HG03064 (cell line): Measurements from ENCODE around the gene NT5E.
A peak's percentile ranks its signal among the peaks of the same experiment; 100 is the strongest.

Experiments used
- ATAC-seq: cut with Tn5 transposase; IDR thresholded peaks from one replicate; pipeline ENCODE4 v1.9.1; 2021; ENCODE audit warnings: low read depth; ENCODE audit not compliant: unreplicated experiment

Gene NT5E

DNA sequence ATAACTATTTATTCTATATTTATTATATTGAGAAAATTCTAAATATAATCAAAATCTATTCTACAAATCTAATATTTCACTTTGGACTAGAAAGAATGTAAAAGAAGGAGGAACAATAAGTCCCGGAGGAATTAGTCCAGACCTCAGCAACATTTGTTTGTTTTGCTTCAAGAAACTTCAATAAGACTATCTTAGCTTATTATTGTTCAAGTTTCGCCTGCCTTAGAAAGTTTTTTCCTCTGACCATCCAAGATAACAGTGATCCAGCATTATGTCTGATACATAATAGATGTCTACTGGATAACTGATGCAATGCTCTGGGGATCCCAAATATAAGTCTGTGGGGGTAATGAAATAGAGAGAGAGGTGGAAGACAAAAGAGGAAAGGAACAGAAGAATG is 28.7 kb upstream of the NT5E start:
- ATAC-seq: no peak

DNA sequence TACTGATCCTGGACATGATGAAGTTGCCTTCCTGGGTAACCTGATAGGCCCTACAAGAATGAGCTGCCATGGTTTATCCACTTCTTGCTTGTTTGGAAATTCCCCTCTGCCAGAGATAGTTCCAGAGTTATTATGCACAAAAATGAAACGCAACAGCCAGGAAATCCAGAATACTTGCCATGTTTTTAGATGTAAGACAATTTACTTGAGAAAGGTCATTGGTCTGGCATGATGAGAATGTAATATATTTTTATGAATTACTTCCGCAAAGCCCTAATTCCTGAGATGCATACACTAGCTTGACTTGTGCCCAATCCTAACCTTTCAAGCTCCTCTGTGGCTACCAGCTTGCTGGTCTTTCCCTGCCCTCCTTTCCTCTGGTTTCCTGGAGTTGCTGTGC is 27.9 kb upstream of the NT5E start:
- ATAC-seq: no peak

DNA sequence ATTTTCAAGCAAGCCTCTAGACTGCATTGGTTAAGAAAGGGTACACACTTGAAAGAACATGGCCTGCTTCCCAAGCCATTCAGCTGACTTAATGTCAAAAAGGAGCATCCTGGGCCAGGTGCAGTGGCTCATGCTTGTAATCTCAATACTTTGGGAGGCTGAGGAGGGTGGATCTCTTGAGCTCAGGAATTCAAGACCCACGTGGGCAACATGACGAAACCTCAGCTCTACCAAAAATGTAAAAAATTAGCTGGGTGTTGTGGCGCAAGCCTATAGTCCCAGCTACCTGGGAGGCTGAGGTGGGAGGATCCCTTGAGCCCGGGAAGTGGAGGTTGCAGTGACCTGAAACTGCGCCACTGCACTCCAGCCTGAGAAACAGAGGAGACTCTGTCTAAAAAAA is 26.9 kb upstream of the NT5E start:
- ATAC-seq: no peak

DNA sequence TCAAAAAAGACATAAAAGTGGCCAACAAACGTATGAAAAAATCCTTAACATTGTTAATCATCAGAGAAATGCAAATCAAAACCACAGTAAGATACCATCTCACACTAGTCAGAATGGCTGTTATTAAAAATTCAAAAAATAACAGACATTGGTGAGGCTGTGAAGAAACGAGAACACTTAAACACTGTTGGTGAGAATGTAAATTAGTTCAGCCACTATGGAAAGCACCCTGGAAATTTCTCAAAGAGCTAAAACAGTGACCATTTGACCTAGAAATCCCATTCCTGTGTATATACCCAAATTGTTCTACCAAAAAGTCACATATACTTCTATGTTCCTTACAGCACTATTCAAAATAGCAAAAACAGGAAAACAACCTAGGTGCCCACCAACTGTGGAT is 24.9 kb upstream of the NT5E start:
- no peak for ATAC-seq

DNA sequence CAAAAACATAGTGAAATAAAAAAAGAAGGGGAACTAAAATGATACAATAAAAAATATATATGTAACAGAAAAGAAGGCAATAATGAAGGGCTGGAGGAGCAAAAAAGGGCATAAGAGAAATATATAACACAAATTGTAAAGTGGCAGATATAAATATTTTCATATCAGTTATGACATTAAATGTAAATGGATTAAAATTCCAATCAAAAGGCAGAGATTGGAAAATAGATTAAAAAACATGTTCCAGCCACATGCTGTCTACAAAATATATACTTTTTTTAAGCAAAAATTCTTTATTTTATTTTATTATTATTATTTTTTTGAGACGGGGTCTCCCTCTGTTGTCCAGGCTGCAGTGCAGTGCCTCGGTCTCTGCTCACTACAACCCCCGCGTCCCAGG is 23.9 kb upstream of the NT5E start:
- ATAC-seq: no peak

DNA sequence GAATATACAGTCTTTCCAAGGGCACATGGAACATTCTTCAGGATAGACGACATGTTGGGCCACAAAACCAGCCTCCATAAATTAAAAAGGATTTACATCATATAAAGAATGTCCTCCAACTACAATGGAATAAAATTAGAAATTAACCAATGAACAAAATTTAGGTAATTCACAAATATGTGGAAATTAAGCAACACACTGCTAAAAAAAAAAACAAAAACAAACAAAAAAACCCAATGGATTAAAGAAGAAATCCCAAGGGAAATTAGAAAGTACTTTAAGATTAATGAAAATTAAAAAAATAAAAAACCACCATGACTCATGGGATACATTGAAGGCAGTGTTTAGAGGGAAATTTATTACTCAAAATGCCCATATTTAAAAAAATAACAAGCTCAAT is 21.4 kb upstream of the NT5E start:
- no peak for ATAC-seq

DNA sequence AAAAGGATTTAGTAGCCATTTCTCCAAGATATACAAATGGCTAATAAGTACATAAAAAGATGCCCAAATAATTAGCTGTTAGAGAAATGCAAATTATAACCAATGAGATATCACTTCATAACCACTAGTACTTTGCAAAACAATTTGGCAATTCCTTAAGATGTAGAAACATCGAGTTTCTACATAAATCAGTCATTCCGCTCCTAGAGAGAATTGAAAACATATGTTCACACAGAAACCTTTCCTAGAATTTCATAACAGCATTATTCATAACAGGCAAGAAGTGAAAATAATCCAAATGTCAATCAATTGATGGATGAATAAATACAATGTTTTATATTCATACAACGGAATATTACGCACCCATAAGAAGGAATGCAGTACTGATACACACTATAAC is 20.5 kb upstream of the NT5E start:
- ATAC-seq: no peak

DNA sequence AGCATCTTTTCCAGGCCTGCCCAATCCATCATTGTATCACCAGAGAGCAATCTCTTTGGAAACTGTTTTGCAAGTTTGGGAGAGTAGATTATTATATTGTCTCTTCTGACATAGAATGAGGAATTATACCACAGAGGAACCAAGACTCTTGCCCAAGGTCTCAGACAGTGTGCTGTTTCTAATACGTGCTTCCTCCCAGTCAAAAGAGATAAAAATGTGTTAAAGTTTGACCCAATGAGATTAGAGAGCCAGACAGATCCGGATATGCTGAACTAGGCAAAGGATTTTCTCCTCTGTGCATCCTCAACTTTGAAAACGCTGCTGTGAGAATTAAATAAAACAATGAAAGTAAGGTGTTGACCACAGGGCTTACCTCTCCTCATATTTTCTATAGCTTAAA is 18.6 kb upstream of the NT5E start:
- no peak for ATAC-seq

DNA sequence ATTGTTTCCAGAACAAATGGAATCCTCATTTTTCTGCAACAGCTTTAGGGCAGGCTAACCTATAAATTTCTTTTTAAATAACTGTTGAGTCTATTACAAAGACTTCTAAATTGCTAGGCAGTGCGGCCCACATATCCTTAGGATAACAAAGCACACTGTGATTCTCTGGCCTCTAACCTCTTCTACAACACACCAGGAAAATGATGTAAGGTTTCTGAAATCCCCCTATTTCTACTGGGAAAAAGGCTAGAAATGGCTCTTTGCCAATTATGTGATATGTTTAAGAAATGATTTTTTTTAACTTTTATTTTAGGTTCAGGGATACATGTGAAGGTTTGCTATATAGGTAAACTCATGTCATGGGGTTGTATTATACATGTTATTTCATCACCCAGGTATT is 17.3 kb upstream of the NT5E start:
- ATAC-seq: no peak

DNA sequence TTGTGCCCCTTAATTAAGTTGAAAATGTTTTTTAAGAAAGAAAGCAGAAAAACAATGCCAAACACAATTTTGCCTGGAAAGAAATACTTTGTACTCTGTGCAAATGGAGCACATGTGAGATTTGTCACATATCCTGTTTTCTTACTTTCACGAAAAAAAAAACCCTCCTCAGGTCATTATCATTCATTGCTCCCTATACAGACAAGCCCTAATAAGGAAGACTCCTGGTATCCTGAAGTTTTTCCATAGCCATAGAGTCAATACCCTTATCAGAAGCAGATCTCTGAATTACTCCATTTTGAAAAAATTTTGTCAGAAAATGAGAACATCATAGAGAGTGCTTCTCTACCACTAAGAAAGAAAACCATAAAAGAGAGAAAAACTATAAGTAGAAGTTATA is 14.0 kb upstream of the NT5E start:
- ATAC-seq: no peak

DNA sequence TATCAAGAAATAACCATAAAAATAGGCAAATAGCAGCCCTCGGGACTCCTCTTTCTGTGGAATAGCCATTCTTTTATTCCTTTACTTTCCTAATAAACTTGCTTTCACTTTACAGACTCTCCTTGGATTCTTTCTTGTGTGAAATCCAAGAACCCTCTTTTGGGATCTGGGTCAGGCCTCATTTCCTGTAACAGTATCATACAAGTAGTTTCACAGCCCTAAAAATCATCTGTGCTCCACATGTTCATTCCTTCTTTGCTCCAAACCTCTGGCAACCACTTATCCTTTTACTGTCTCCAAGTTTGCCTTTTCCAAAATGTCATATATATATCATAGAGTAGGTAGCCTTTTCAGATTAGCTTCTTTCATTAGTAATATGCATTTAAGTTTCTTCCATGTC is 13.5 kb upstream of the NT5E start:
- ATAC-seq: no peak

DNA sequence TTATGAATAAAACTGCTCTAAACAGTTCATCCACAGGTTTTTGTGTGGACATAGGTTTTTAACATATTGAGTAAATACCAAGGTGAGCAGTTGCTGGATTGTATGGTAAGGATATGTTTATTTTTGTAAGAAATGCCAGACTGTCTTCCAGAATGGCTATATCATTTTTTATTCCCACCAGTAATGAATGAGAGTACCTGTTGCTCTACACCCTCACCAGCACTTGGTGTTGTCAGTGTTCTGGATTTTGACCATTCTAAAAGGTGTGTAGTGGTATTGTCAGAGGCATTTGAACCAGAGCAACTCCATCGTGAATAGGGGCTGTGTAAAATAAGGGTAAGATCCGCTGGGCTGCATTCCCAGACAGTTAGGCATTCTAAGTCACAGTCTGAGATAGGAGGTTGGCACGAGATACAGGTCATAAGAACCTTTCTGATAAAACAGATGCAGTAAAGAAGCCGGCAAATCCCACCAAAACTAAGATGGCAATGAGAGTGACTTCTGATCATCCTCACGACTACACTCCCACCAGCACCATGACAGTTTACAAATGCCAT is 12.9 kb upstream of the NT5E start:
- ATAC-seq: no peak

DNA sequence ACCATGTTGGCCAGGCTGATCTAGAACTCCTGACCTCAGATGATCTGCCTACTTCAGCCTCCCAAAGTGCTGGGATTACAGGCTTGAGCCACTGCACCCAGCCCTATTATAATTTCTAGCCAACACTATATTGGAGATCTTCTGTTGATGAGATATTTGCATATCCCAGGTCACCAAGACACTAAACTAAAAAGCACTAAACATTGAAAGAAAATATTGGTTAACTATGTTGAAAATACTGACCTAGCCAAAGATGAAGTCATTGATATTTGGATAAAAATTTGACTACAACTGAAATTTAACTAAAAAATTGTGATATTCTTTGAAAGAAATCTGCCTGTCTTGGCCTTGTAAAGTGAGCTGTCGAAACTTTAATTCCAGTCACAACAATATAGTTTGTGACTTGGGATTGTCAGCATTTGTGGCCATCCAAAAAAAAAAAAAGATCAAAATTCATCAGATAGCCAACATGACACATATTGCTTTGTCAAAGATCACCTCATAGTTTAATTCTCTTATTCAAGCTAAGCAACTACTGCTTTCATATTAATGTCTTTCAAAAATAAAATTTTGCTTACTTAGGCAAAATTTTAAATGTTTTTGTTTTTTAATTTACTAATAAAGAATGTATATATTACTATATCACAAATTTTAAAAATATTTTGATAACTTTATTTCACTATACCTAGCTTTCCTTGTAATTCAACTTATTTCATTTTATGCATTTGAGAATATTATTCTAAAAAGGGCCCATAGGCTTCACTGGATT is 6.3 kb upstream of the NT5E start:
- no peak for ATAC-seq

DNA sequence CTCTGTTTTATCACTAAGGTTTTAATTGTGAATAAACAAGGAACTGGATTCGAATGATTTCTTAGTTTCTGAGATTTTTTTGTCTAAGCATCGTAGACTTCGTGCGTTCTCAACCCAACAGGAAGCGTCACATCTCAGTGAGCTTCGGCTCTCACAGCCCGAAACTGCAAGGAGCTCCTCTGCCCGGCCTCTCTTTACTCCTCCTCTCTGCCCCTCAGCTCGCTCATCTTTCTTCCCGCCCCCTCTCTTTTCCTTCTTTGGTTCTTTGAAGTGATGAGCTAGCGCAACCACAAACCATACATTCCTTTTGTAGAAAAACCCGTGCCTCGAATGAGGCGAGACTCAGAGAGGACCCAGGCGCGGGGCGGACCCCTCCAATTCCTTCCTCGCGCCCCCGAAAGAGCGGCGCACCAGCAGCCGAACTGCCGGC is 480 bp upstream of the NT5E start:
- ATAC-seq: peak; percentile 71

DNA sequence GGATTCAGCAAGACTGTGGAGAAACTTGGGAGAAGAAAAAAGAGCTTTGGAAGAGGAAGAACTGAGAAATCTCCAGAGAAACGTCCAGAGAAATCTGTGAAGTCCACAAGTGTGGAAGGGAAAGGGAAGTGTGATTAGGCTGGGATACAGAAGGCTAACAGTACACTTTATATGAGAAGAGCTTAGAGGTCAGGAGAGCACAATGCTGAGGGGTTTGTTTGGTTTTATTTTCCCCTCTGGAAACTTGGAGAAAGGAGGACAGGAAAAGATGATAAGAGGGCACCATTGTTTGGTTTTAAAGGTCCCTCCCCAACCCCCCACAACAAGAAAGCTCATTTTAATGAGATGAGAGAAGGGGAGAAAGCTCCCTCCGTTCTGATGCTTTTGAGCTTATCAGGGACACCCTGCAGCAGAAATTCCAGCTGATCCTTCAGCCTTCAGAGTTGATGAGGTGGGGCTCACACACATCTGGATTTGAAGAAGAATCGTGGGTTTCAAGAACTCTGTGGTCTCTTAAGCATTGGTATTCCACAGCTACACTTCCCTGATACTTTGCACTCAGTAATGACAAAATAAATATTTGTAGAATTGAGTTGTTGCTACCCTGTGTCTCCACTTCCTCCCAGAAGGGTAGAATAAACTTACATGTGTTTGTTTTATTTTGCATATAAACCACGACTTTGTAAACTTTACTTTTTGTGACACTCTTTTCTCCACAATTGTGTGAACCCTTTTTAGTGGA is 1.9 kb downstream of the NT5E start:
- ATAC-seq: no peak

DNA sequence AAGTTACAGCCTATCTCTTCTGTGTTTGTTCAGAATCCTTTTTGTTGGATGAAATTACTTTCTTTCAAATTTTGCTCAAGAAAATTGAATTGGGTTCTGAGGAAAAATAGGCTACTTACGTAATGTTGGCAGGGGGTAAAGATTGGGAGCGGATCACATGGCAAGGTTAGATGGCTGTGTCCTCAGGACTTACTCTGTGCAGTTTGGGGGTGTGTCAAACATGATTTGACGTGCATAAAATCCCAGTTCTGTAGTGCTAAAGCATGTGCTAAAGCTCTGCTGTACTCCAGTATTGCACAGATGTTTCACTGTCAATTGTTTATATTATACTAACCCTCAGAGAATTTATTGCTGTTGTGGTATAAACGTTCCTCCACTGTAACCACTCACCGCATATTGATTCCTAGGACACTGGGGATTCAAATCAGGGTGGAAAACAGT is 2.6 kb downstream of the NT5E start:
- ATAC-seq: no peak

DNA sequence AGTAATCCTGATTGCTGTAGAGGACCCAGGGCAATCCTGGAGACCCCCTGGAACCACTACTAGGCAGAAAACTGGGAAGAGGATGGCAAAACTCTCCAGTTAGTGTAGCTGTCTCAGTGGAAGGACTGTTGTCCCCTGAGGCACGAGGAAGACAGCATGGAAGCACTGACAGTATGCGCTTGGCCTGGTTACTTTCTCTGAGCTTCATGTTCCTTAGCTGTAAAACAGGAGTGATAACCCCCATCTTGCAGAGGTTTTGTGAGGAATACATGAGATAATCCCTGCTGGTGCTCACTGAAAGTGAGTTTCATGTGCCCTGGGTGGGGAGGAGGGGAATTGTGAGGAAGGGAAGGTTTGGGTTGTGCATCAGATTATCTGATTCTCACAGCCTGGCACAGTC is 3.2 kb downstream of the NT5E start:
- no peak for ATAC-seq

DNA sequence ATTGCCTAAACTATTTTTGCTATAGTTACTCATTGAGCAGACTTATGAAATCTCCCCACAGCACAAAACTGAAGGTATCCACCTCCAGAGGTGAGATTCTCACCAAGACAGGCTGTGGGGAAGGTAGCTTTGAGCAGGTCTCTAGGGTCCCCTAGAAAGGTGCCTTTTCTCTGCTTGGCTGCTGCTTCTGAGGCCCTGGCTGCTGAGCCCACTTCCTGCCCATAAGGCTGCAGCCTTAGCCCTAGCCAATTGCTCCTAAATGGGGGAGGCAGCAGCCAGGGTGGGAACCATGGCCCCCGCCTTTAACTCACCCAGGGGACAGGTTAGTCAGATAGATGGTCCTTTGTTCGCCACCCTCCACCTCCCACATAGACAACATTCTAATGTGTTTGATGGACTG is 3.6 kb downstream of the NT5E start:
- ATAC-seq: no peak

DNA sequence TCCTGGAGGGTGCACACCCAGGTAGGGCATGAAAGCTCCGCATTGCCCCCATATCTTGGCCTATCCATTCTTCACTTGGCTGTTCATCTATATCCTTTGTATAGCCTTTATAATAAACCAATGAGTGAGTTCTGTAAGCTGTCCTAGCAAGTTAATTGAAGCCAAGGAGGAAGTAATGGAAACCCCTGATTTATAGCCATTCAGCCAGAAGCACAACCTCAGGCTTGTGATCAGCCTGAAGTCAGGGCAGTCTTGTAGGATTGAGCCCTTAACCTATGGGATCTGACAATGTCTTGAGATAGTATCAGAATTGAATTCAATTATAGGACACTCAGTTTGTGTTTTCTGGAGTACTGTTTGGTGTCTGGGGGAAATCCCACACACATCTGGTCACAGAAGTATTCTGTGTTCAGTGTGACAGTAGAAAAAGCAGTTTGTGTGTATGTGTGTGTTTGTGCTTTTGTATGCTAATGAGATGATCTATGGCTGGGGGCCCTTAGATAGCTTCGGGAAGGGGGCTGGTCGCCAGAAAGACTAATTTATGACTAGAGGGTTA is 5.7 kb downstream of the NT5E start:
- no peak for ATAC-seq

DNA sequence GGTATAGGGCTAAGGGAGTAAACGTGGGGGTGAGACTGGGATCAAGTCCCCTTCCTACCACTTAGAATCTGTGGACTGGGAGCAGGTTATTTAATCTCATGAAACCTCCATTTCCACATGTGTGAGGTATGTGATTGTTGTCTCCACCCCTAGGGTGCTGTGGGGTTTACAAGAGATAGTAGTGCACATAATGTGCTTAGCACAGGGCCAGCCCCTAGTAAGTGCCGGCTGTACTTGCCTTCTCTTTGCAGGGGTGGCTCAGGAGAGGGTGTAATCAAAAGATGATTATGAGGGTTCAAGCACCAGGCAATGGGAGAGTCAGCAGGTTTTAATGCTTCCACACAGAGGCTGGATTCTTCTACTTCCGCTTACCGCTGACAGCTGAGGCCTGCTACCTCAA is 6.9 kb downstream of the NT5E start:
- no peak for ATAC-seq

DNA sequence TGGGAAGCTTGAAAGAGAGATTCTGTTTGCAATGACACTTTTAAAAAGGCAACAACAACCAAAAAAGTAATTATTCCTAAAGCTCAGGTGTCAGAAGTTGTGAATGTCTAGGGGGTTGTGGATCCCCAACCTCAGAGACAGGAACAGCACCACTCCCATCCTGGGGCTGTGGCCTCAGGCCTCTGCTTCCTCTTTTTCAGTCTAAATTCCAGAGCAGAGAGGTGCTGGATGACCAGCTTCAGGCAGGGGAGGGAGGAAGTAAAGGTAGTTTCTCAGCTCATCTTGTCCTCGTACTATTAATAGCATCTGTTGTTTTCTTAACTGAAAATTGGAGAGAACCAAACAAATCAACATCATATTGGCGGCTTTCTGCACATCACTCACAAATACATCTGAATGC is 8.3 kb downstream of the NT5E start:
- no peak for ATAC-seq

DNA sequence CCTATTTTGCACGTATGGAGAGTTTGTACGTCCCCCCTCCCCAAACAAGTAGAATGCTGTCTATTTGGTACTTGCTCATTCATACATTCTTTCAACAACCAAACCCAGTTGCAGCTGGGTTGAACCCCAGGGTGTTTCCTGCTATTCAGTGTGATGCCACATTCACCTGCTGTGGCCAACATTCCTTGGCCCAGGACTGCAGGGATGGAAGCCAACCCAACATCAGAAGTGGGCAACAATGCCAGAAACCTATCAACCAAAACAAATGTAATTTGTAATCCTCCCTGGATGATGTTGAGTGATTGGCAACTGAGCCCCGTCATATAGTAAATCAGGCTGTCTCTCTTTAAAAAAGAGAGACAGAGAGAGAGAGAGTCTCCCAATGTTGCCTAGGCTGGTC is 8.9 kb downstream of the NT5E start:
- ATAC-seq: no peak
